CD4-positive, alpha-beta T cell (primary cell): ENCODE results near the gene OR6C4. TPM values are rescaled to one million over a fixed set of nuclear protein-coding genes. Genes with fewer than 3 reads are reported as not detected.
A peak's percentile ranks its signal among the peaks of the same experiment; 100 is the strongest.
"Not testable (repeated sequence)": the region's sequence is repeated elsewhere in the genome, so short reads cannot be mapped to it uniquely, and the experiment has no call there.

ENCODE experiments used
- ATAC-seq: fragments of 200-7000 bp; cut with Tn5 transposase; one replicate; pipeline ENCODE4 v1.10.0; 2022; ENCODE audit warnings: mild to moderate bottlenecking; ENCODE audit not compliant: poor library complexity
- CTCF ChIA-PET: fragments of 350-600 bp; sonication (Branson Sonifier 250); formaldehyde crosslinking; loops from one replicate; lab custom pipeline; 2021; ENCODE audit warnings: antibody characterized with exemption, inconsistent platforms; lab: Charles Lee
- POLR2A ChIA-PET: fragments of 350-600 bp; sonication (Branson Sonifier 250); formaldehyde crosslinking; loops from one replicate; lab custom pipeline; 2021; ENCODE audit warnings: antibody characterized with exemption, inconsistent platforms; lab: Charles Lee
- DNase-seq, 14 experiments: peaks; one replicate each; pipeline ENCODE4 v3.0.0-alpha.2; 2013 to 2020; ENCODE audit warnings: mixed read lengths in 2 of 14
- H3K27ac ChIP-seq, 2 donors: one replicate each; pipeline versions ENCODE4 v1.5.1 to v1.7.0; 2013; ENCODE audit warnings: low read length in 2 of 2, low read depth in 1 of 2, mild to moderate bottlenecking in 1 of 2
- H3K27me3 ChIP-seq, 2 experiments: 1 replicate in 1 of 2; 2 replicates in 1 of 2; pipeline versions ENCODE4 v1.6.1 to v1.7.0; 2013; ENCODE audit warnings: low read length in 2 of 2, control low read depth in 1 of 2, mild to moderate bottlenecking in 1 of 2, moderate library complexity in 1 of 2; ENCODE audit not compliant: insufficient read depth in 2 of 2, control insufficient read depth in 1 of 2
- H3K36me3 ChIP-seq: one replicate; pipeline ENCODE4 v1.6.1; 2013; ENCODE audit warnings: low read length, control low read depth; ENCODE audit not compliant: insufficient read depth
- H3K4me1 ChIP-seq: one replicate; pipeline ENCODE4 v1.6.1; 2013; ENCODE audit warnings: low read length, control low read depth; ENCODE audit not compliant: insufficient read depth
- H3K4me3 ChIP-seq: one replicate; pipeline ENCODE4 v1.5.1; 2013; ENCODE audit warnings: mild to moderate bottlenecking, low read length, moderate library complexity
- H3K9me3 ChIP-seq, 2 experiments: 1 replicate in 1 of 2; 2 replicates in 1 of 2; pipeline versions ENCODE4 v1.6.1 to v1.7.0; 2013; ENCODE audit warnings: low read length in 2 of 2, mild to moderate bottlenecking in 2 of 2, control low read depth in 1 of 2, moderate library complexity in 1 of 2; ENCODE audit not compliant: control insufficient read depth in 1 of 2, insufficient read depth in 1 of 2
- H3K27ac Mint-ChIP-seq: one replicate; pipeline ENCODE4 v1.8.0; 2020; ENCODE audit warnings: mixed read lengths
- H3K27me3 Mint-ChIP-seq: one replicate; pipeline ENCODE4 v1.8.0; 2021; ENCODE audit warnings: mixed read lengths
- H3K36me3 Mint-ChIP-seq: one replicate; pipeline ENCODE4 v1.8.0; 2021; ENCODE audit warnings: low read depth, mixed read lengths
- H3K4me1 Mint-ChIP-seq: one replicate; pipeline ENCODE4 v1.8.0; 2021; ENCODE audit warnings: low read depth, mixed read lengths
- H3K4me3 Mint-ChIP-seq: one replicate; pipeline ENCODE4 v1.8.0; 2020; ENCODE audit warnings: mild to moderate bottlenecking, mixed read lengths
- H3K9me3 Mint-ChIP-seq: one replicate; pipeline ENCODE4 v1.8.0; 2020; ENCODE audit warnings: mixed read lengths
- CTCF ChIP-seq: fragments of 200-600 bp; IDR thresholded peaks from one replicate; pipeline ENCODE4 v1.8.0; 2022; ENCODE audit warnings: antibody characterized with exemption, mild to moderate bottlenecking
- intact Hi-C, 2 experiments: fragments of 100-400 bp; cut with DNase I in 1 of 2; cut with micrococcal nuclease in 1 of 2; formaldehyde crosslinking; loops; one replicate each; pipeline versions ENCODE4 v1.15.1 to v1.9.0; 2023 to 2025; cut with DNase I, micrococcal nuclease
- total RNA-seq, 174 experiments: library from RNA in 2 of 174; stranded (reverse) in 2 of 174; gene quantifications; one replicate each; pipeline ENCODE4 v1.2.3 and lab custom pipeline; 2021 to 2026

The OR6C4 gene
- total RNA-seq, 2 experiments from 2014 or later, result not detected

- CTCF ChIA-PET, result no interaction called here
- Histone ChIP-seq H3K4me1 (no peaks in the 10 kb centered on the region), H3K9me3 (no peaks in the 10 kb centered on the region), H3K27ac (no peak overlapping the region), H3K27me3 (peaks cover 0 to 8% of the 10 kb centered on the region in 2 experiments), H3K36me3 (no peaks in the 10 kb centered on the region), H3K4me3 (no peak overlapping the region)
- H3K4me1 Mint-ChIP-seq, result no peaks in the 10 kb centered on the region
- intact Hi-C loops, result no loop called here
- TF ChIP-seq CTCF, result no peak
- peaks cover 40% of the 10 kb centered on the region for H3K27me3 Mint-ChIP-seq
- POLR2A ChIA-PET, result no interaction called here
- peaks cover 5% of the 10 kb centered on the region for H3K9me3 Mint-ChIP-seq
- H3K36me3 Mint-ChIP-seq, result no peaks in the 10 kb centered on the region
- no peak overlapping the region for H3K27ac Mint-ChIP-seq
- no peak overlapping the region for H3K4me3 Mint-ChIP-seq
- no peak for ATAC-seq
- peak in 1 of 14 experiments; percentile 1 for DNase-seq
Measured at GRCh38 chr12:55515696-55516095, 33.7 kb upstream of the OR6C4 start.

- Histone ChIP-seq H3K36me3 (no peaks in the 10 kb centered on the region), H3K4me1 (no peaks in the 10 kb centered on the region), H3K27ac (no peak overlapping the region), H3K27me3 (peaks cover 0 to 8% of the 10 kb centered on the region in 2 experiments), H3K9me3 (no peaks in the 10 kb centered on the region), H3K4me3 (no peak overlapping the region)
- Mint-ChIP-seq H3K4me3 (no peak overlapping the region), H3K9me3 (peaks cover 5% of the 10 kb centered on the region), H3K27me3 (peaks cover 40% of the 10 kb centered on the region), H3K36me3 (no peaks in the 10 kb centered on the region), H3K27ac (no peak overlapping the region), H3K4me1 (no peaks in the 10 kb centered on the region)
- ChIA-PET POLR2A (no interaction called here), CTCF (no interaction called here)
- ATAC-seq (no peak), DNase-seq (no peak)
- intact Hi-C loops, result no loop called here
- no peak for TF ChIP-seq CTCF
Measured at GRCh38 chr12:55516391-55516790, 33.0 kb upstream of the OR6C4 start.

- H3K27me3 ChIP-seq, result peaks cover 5 to 18% of the 10 kb centered on the region in 2 experiments
- H3K27ac Mint-ChIP-seq, DNase-seq, H3K4me3 ChIP-seq, H3K4me1 Mint-ChIP-seq, intact Hi-C loops, POLR2A ChIA-PET, H3K36me3 Mint-ChIP-seq, H3K9me3 Mint-ChIP-seq, H3K27ac ChIP-seq, H3K4me1 ChIP-seq, H3K9me3 ChIP-seq, H3K36me3 ChIP-seq, ATAC-seq, H3K4me3 Mint-ChIP-seq, CTCF ChIA-PET: not testable (repeated sequence)
- peaks cover 47% of the 10 kb centered on the region for H3K27me3 Mint-ChIP-seq
Measured at GRCh38 chr12:55548235-55548634, 1.2 kb upstream of the OR6C4 start.

GRCh38 chr12:55548756-55549155 is 646 bp upstream of the OR6C4 start:
- no peak overlapping the region for H3K4me3 ChIP-seq
- DNase-seq, result no peak
- Mint-ChIP-seq H3K4me3 (no peak overlapping the region), H3K27ac (no peak overlapping the region), H3K9me3 (no peaks in the 10 kb centered on the region), H3K27me3 (peaks cover 47% of the 10 kb centered on the region), H3K36me3 (no peaks in the 10 kb centered on the region), H3K4me1 (no peaks in the 10 kb centered on the region)
- no peak for TF ChIP-seq CTCF
- intact Hi-C loops, result no loop called here
- ChIA-PET POLR2A (no interaction called here), CTCF (no interaction called here)
- H3K27me3 ChIP-seq, result peaks cover 5 to 18% of the 10 kb centered on the region in 2 experiments
- no peaks in the 10 kb centered on the region for H3K4me1 ChIP-seq
- H3K27ac ChIP-seq, result no peak overlapping the region
- no peak for ATAC-seq
- H3K36me3 ChIP-seq, result no peaks in the 10 kb centered on the region
- H3K9me3 ChIP-seq, result peaks cover 0 to 4% of the 10 kb centered on the region in 2 experiments
